Dedifferentiated amniotic fluid mesenchymal stem cell (primary cell): ENCODE data around the gene SNX32.
"Not testable (repeated sequence)": the region's sequence is repeated elsewhere in the genome, so short reads cannot be mapped to it uniquely, and the experiment has no call there.

Experiments
- DNase-seq: peaks from one replicate; pipeline ENCODE4 v3.0.0-alpha.2; 2016; ENCODE audit errors: extremely low spot score

SNX32 gene

GRCh38 chr11:65822776-65823528, 10.8 kb upstream of the SNX32 start:
- DNase-seq: no peak

GRCh38 chr11:65826984-65827735, 6.6 kb upstream of the SNX32 start:
- DNase-seq: no peak

DNA sequence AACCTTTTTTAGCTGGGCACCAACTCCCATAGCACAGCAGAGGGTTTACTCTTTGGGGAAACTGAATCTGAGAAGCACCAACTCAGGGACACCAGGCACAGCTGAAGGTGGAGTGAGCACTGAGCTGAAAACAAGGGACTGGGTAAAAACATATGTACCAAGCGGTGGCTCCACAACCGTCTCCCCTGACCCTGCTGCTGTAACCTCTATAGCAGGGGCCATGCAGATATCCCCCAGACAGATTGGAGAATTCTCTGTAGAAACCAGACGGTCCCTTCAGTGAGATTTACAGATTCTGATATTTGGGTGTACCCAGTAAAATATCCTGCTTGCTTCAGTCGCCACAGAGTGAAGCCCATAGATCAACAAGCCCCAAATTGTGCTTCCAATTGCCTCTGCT, 4.3 kb upstream of the SNX32 start:
- DNase-seq: no peak

GRCh38 chr11:65832231-65832630, 1.5 kb upstream of the SNX32 start:
- DNase-seq: not testable (repeated sequence)

DNA sequence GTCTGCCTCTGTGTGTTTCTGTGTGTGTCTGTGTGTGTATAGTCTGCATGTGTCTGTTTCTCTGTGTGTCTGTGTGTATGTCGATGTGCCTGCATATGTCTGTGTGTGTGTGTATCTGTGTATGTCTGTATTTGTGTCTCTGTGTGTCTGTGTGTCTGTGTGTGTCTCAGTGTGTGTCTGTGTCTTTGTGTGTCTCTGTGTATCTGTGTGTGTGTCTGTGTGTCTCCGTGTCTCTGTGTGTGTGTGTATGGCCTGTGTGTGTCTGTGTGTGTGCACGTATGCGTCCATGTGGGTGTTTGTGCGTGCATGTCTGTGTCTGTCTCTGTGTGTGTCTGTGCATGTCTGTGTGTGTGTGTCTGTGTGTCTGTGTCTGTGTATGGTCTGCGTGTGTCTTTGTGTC, 439 bp downstream of the SNX32 start:
- no peak for DNase-seq

DNA sequence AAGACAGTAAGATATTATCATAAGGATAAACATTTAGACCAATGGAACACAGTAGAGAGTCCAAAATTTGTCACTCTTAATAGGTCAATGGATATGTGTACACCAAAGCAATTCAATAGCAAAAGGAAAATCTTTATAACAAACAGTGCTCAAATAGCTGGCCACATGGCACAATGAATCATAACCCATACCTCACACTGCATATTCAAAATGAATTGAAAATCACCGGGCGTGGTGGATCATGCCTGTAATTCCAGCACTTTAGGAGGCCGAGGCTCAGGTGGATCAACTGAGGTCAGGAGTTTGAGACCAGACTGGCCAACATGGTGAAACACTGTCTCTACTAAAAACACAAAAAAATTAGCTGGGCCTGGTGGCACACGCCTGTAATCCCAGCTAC, 8.4 kb downstream of the SNX32 start:
- DNase-seq: no peak

GRCh38 chr11:65843811-65844210, 10.0 kb downstream of the SNX32 start:
- no peak for DNase-seq

- no peak for DNase-seq
Observed at GRCh38 chr11:65844231-65844872, 10.6 kb downstream of the SNX32 start.

GRCh38 chr11:65847746-65848145, 14.0 kb downstream of the SNX32 start:
- DNase-seq: no peak

DNA sequence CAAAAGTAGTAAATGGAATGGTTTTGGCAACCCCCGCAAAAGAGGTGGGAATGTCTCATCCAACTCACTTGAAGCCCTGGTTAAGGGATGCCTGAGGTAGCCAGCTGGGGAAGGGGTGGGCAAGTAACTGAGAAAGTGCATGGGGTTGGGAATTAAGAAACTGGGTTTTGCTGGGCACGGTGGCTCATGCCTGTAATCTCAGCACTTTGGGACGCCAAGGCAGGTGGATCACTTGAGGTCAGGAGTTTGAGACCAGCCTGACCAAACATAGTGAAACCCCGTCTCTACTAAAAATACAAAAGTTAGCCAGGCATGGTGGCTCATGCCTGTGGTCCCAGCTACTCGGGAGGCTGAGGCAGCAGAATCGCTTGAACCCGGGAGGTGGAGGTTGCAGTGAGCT, 14.9 kb downstream of the SNX32 start:
- DNase-seq: not testable (repeated sequence)

- DNase-seq: no peak
Observed at GRCh38 chr11:65849366-65849765, 15.6 kb downstream of the SNX32 start.

- DNase-seq: no peak
Observed at GRCh38 chr11:65849771-65850216, 16.0 kb downstream of the SNX32 start.

DNA sequence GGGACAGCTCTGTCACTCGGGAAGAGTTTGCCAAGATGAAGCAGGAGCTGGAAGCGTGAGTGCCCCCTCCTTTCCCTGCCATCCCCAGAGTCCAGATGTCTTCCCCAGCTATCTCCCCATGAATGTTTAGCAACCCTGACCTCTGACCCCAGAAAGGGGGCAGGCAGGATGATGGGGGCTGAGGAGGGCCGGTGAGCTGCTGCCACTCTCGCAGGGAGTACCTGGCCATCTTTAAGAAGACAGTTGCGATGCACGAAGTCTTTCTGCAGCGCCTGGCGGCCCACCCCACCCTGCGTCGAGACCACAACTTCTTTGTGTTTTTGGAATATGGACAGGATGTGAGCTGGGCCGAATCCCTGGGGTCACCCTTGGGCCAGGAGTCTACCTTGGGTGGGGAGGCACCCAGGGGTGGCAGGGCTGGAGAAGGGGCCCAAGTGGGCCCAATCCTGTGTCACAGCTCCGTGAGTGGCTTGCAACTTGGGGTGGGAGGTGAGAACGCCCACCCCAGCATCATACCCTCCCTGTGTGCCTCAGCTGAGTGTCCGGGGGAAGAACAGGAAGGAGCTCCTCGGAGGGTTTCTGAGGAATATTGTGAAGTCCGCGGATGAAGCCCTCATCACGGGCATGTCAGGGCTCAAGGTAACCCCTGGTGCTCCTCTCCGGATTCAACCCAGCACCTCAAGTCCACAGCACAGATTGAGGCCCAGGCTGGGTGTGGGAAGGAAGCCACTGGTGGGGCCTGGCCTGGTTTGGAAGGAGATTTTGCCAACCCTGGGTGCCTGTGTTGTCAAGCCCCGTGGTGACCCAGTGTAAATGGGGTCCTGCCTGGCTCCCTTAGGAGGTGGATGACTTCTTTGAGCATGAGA, 16.7 kb downstream of the SNX32 start:
- DNase-seq: no peak

- no peak for DNase-seq
Observed at GRCh38 chr11:65851083-65851579, 17.4 kb downstream of the SNX32 start.

DNA sequence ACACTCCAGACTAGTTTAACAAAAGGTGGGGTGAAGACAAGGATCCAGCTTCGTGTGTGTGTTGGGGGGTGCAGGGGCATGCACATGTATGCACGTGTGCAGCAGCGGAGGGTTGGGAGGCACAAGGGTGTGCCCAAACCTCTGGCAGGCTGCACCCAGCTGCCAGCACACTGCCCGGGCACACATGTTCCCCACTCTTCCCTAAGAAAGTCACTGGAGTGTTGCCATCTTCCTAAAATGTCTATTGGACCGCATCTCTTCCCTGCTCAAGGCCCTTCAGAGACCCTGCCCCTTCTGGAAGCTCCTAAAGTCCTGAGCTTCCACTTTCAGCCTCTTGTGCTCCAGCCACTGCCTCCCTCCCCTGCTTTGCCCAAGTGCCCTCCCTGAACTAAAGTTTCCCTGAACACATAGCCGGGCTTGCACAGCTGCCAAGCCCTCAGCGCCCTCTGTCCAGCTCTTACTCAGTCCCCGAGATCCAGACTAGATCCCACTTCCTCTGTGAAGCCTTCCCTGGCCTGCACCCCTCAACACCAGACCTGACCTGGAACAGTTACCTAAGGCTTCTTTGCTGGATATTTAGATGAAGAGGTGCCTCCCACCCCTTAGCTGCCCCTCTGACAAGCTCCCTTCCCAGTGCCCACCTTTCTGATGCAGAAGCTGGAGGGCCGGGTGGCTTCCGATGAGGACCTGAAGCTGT, 18.2 kb downstream of the SNX32 start:
- DNase-seq: no peak

DNA sequence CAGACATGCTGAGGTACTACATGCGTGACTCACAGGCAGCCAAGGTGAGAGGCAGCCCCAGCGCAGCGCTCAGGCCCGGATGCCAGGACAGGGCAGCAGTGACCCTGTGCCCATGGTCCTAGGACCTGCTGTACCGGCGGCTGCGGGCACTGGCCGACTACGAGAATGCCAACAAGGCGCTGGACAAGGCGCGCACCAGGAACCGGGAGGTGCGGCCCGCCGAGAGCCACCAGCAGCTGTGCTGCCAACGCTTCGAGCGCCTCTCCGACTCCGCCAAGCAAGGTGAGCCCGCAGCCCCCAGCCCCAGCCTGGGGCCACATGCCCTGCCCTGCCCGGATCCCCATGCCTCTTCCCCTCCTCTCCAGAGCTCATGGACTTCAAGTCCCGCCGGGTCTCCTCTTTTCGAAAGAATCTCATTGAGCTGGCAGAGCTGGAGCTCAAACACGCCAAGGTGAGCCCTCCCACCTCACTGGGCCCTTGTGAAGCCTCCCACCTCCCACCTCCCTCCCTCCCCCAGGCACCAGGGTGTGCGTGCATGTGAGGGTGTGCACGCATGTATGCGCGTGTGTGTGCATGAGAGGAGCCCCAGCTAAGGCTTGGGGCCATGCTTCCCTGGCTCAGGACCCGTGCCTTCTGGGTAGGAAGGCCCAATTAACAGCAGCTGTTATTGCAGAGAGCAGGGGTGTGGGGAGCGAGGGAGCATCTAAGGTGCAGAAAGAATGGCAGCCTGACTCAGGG, 18.9 kb downstream of the SNX32 start:
- DNase-seq: no peak

GRCh38 chr11:65853246-65853979, 19.6 kb downstream of the SNX32 start:
- no peak for DNase-seq

- no peak for DNase-seq
Observed at GRCh38 chr11:65854161-65854592, 20.4 kb downstream of the SNX32 start.
